Measurements from ENCODE around the gene SPDYE18.
"Not testable (repeated sequence)": the region's sequence is repeated elsewhere in the genome, so short reads cannot be mapped to it uniquely, and the experiment has no call there.

The SPDYE18 gene

GRCh38 chr7:77062557-77062956 lies at the start of gene SPDYE18:
Gene SPDYE18, minus strand, starts transcription at chr7:77062558. Its CDS starts 2,046 bp downstream, at chr7:77060512.
- DNase-seq (ENCODE audit: low read depth) = not testable (repeated sequence)

- not testable (repeated sequence) for DNase-seq (ENCODE audit: low read depth)
Observed at GRCh38 chr7:77108362-77108761, 46.0 kb upstream of the SPDYE18 start.

- DNase-seq (ENCODE audit: low read depth) = not testable (repeated sequence)
Observed at GRCh38 chr7:77107659-77108058, 45.3 kb upstream of the SPDYE18 start.

- DNase-seq (ENCODE audit: low read depth) = not testable (repeated sequence)
Observed at GRCh38 chr7:77105904-77106303, 43.5 kb upstream of the SPDYE18 start.

- DNase-seq (ENCODE audit: low read depth) = not testable (repeated sequence)
Observed at GRCh38 chr7:77102671-77103070, 40.3 kb upstream of the SPDYE18 start.

GRCh38 chr7:77101187-77101586 lies 38.8 kb upstream of the SPDYE18 start:
- DNase-seq (ENCODE audit: low read depth) = not testable (repeated sequence)

GRCh38 chr7:77100501-77100900 lies 38.1 kb upstream of the SPDYE18 start:
- DNase-seq (ENCODE audit: low read depth) = not testable (repeated sequence)

- DNase-seq (ENCODE audit: low read depth) = not testable (repeated sequence)
Observed at GRCh38 chr7:77092301-77092700, 29.9 kb upstream of the SPDYE18 start.

GRCh38 chr7:77082192-77082591 lies 19.8 kb upstream of the SPDYE18 start:
- not testable (repeated sequence) for DNase-seq (ENCODE audit: low read depth)

- DNase-seq (ENCODE audit: low read depth) = not testable (repeated sequence)
Observed at GRCh38 chr7:77080236-77080635, 17.9 kb upstream of the SPDYE18 start.

- not testable (repeated sequence) for DNase-seq (ENCODE audit: low read depth)
Observed at GRCh38 chr7:77079624-77080023, 17.3 kb upstream of the SPDYE18 start.

- not testable (repeated sequence) for DNase-seq (ENCODE audit: low read depth)
Observed at GRCh38 chr7:77079112-77079511, 16.8 kb upstream of the SPDYE18 start.

GRCh38 chr7:77077060-77077459 lies 14.7 kb upstream of the SPDYE18 start:
- not testable (repeated sequence) for DNase-seq (ENCODE audit: low read depth)

GRCh38 chr7:77074786-77075396 lies 12.5 kb upstream of the SPDYE18 start:
- not testable (repeated sequence) for DNase-seq (ENCODE audit: low read depth)

- not testable (repeated sequence) for DNase-seq (ENCODE audit: low read depth)
Observed at GRCh38 chr7:77071108-77071507, 8.8 kb upstream of the SPDYE18 start.

GRCh38 chr7:77065869-77066268 lies 3.5 kb upstream of the SPDYE18 start:
- not testable (repeated sequence) for DNase-seq (ENCODE audit: low read depth)

- not testable (repeated sequence) for DNase-seq (ENCODE audit: low read depth)
Observed at GRCh38 chr7:77063732-77064131, 1.4 kb upstream of the SPDYE18 start.

- DNase-seq (ENCODE audit: low read depth) = not testable (repeated sequence)
Observed at GRCh38 chr7:77032261-77032660, 30.1 kb downstream of the SPDYE18 start, which contains the start of gene SPDYE17. Gene SPDYE17, minus strand, starts transcription at chr7:77032361. Its CDS starts 1,791 bp downstream, at chr7:77030570.

GRCh38 chr7:77026349-77026748 lies 36.0 kb downstream of the SPDYE18 start:
- DNase-seq (ENCODE audit: low read depth) = not testable (repeated sequence)

- not testable (repeated sequence) for DNase-seq (ENCODE audit: low read depth)
Observed at GRCh38 chr7:77010074-77010680, 52.2 kb downstream of the SPDYE18 start.

GRCh38 chr7:77008000-77008399 lies 54.4 kb downstream of the SPDYE18 start:
- DNase-seq (ENCODE audit: low read depth) = not testable (repeated sequence)

GRCh38 chr7:77006127-77007110 lies 55.9 kb downstream of the SPDYE18 start:
- not testable (repeated sequence) for DNase-seq (ENCODE audit: low read depth)

All from stimulated activated CD8-positive, alpha-beta memory T cell treated with anti-CD3 and anti-CD28 coated beads, Interleukin-7, amount 100 ng/mL, for 24 hours (primary cell).